Right cardiac atrium (tissue), 5 donors: ENCODE measurements around the gene TIAM2. TPM values are rescaled to one million over a fixed set of nuclear protein-coding genes. Genes with fewer than 3 reads are reported as not detected.

Source experiments
- ATAC-seq, 2 donors: fragments of 200-7000 bp; cut with Tn5 transposase; one replicate each; pipeline versions ENCODE4 v1.8.0 to v1.9.1; 2020; ENCODE audit warnings: moderate library complexity in 2 of 2, mild to moderate bottlenecking in 1 of 2
- DNase-seq, 3 donors: peaks; one replicate each; pipeline ENCODE4 v3.0.0-alpha.2; 2020
- H3K27ac ChIP-seq: one replicate; pipeline ENCODE4 v1.5.1; 2013; ENCODE audit warnings: mild to moderate bottlenecking, low read length, control low read depth, moderate library complexity
- H3K27me3 ChIP-seq: one replicate; pipeline ENCODE4 v1.6.1; 2013; ENCODE audit not compliant: control insufficient read depth, insufficient read depth
- H3K4me1 ChIP-seq: one replicate; pipeline ENCODE4 v1.6.1; 2013; ENCODE audit warnings: low read length; ENCODE audit not compliant: control insufficient read depth, insufficient read depth
- H3K4me3 ChIP-seq: one replicate; pipeline ENCODE4 v1.5.1; 2013; ENCODE audit warnings: low read length, control low read depth
- H3K9me3 ChIP-seq: one replicate; pipeline ENCODE4 v1.6.1; 2013; ENCODE audit warnings: low read length; ENCODE audit not compliant: control insufficient read depth
- WGBS: extraction: QIAGEN DNeasy Blood & Tissue Kit; methylation state at CpG from one replicate; pipeline ENCODE4 v1.1.7; 2013; 5-methylcytosine and 5-hydroxymethylcytosine counted together
- intact Hi-C, 4 donors: fragments of 100-400 bp; cut with DNase I; formaldehyde crosslinking; loops; one replicate each; pipeline versions ENCODE4 v1.11.0 to v1.14.0; 2022 to 2023
- polyA plus RNA-seq: library from polyadenylated mRNA; stranded (reverse); fragments of 200-250 nt; gene quantifications from one replicate; pipeline ENCODE4 v1.2.3, GENCODE V29; 2013
- total RNA-seq, 4 donors: library from RNA; stranded (reverse); fragmentation: NEBNext Ultra II Directional; extraction: Animal tissue kit (Norgen Biotek cat#: 25700); gene quantifications; one replicate each; pipeline ENCODE4 v1.2.1, GENCODE V29; 2021
- donor health status: healthy with polysubstance abuse.
- donor health status: DM: no; HTN: yes; CAD: no.
- donor health status: DM: no; HTN: no; CAD: no.
- donor health status: DM: no; HTN: yes; CAD: no; lungs with severe emphysema.
- donor health status: DM: yes; HTN: yes; CAD: no.

Gene TIAM2
- total and polyA plus RNA-seq, 5 donors, result 6.6 to 13.9 (median 11.8) TPM

GRCh38 chr6:154993026-154993425, 2.1 kb upstream of the TIAM2 start:
- Histone ChIP-seq H3K27me3 (no peaks in the 10 kb centered on the region), H3K4me1 (no peaks in the 10 kb centered on the region), H3K9me3 (no peaks in the 10 kb centered on the region), H3K27ac (no peak overlapping the region), H3K4me3 (no peak overlapping the region)
- WGBS, result 89% methylated on average over 6 of the region's 6 CpGs
- ATAC-seq (no peak), DNase-seq (peak in 1 of 3 donors; percentile 15)
- intact Hi-C loops, result no loop called here

DNA sequence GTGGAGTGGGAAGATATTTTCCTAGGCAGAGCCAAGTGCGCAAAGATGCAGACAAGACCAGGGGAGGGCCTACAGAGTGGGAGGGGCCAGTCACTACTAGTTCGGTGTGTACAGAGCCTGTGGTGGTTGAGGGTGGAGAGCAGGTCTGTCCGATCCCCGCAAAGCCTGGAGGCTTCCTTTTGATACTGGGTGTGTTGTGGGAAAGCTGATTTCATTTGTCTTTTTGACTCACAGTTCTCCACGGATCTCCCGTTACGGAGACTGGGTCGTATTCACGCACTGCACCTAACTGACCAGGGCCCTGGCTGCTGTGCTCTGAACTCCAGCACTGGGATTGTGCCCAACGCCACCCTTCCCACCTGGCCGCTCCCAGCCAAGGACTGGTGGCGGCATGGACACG, 1.4 kb upstream of the TIAM2 start:
- Histone ChIP-seq H3K9me3 (no peaks in the 10 kb centered on the region), H3K4me3 (no peak overlapping the region), H3K4me1 (no peaks in the 10 kb centered on the region), H3K27me3 (no peaks in the 10 kb centered on the region), H3K27ac (no peak overlapping the region)
- intact Hi-C loops, result no loop called here
- ATAC-seq (peak in 1 of 2 donors; percentile 10), DNase-seq (no peak)
- WGBS, result 96% methylated on average over 13 of the region's 13 CpGs

DNA sequence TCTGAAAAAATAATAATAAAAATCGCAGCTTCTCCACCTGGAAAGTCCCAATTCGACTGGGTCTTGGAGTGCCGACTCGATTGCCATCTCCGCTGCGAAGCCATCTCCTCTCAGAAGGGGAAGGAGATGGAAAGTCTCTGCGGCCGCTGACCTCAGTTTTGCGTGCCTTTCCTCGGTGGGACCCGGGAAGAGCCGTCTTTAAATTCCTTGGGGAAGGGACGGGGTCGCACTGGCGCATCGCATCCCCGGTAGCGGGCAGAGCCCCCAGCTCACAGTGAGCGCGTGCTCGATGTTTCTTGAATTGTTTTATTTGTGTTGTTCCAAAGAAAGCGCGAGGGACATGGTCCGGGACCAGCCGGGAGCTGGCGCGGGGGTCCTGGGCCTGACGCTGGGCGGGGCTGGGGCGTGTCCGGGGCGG, 270 bp upstream of the TIAM2 start:
- H3K27me3 ChIP-seq, result no peaks in the 10 kb centered on the region
- WGBS, result 15% methylated on average over 32 of the region's 32 CpGs
- intact Hi-C loops, result no loop called here
- no peaks in the 10 kb centered on the region for H3K9me3 ChIP-seq
- DNase-seq (no peak), ATAC-seq (no peak)
- H3K4me3 ChIP-seq, result peak overlapping the region; percentile 32
- H3K27ac ChIP-seq, result no peak overlapping the region
- no peaks in the 10 kb centered on the region for H3K4me1 ChIP-seq

GRCh38 chr6:154996016-154996590, 988 bp downstream of the TIAM2 start:
- intact Hi-C loops, result no loop called here
- H3K27ac ChIP-seq, result no peak overlapping the region
- no peaks in the 10 kb centered on the region for H3K4me1 ChIP-seq
- DNase-seq (no peak), ATAC-seq (no peak)
- H3K27me3 ChIP-seq, result no peaks in the 10 kb centered on the region
- H3K4me3 ChIP-seq, result peak overlapping the region; percentile 32
- 14% methylated on average over 18 of the region's 18 CpGs for WGBS
- no peaks in the 10 kb centered on the region for H3K9me3 ChIP-seq

DNA sequence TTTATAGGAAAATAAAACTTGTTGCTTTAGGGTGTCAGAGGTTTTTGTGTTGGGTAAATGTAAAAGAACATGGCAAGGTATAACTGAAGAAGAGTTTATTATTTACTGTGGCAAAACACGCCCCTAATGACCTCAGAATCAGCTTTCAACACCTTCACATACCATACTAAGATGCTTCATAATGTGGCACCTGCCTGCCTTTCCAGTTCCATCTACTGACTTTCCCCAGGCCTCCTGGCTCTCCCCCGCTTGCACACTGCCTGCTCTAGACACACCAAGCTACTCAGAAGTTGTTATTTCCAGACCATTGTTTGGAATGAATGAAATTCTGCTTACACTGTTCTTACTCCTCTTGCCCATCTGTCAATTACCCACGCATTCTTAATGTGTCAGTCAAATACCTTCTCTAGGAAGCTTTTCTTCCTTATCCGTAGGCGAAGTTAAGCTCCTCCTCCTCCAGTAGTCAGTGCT, 1.8 kb downstream of the TIAM2 start:
- no peaks in the 10 kb centered on the region for H3K27me3 ChIP-seq
- WGBS, result 86% methylated on average over 5 of the region's 5 CpGs
- no peak for DNase-seq
- H3K4me1 ChIP-seq, result no peaks in the 10 kb centered on the region
- H3K4me3 ChIP-seq, result no peak overlapping the region
- H3K27ac ChIP-seq, result no peak overlapping the region
- intact Hi-C loops, result no loop called here
- H3K9me3 ChIP-seq, result no peaks in the 10 kb centered on the region
- ATAC-seq, result no peak

- H3K27ac ChIP-seq, result no peak overlapping the region
- H3K4me1 ChIP-seq, result no peaks in the 10 kb centered on the region
- no peak overlapping the region for H3K4me3 ChIP-seq
- intact Hi-C loops, result no loop called here
- H3K27me3 ChIP-seq, result no peaks in the 10 kb centered on the region
- no peak for DNase-seq
- WGBS, result 92% methylated on average over 2 of the region's 2 CpGs
- no peaks in the 10 kb centered on the region for H3K9me3 ChIP-seq
- no peak for ATAC-seq
Observed at GRCh38 chr6:154998855-154999254, 3.7 kb downstream of the TIAM2 start.

GRCh38 chr6:155001482-155001881, 6.4 kb downstream of the TIAM2 start:
- Histone ChIP-seq H3K4me1 (no peaks in the 10 kb centered on the region), H3K27me3 (no peaks in the 10 kb centered on the region), H3K9me3 (no peaks in the 10 kb centered on the region), H3K27ac (no peak overlapping the region), H3K4me3 (no peak overlapping the region)
- DNase-seq (no peak), ATAC-seq (no peak)
- intact Hi-C loops, result no loop called here
- 77% methylated on average over 5 of the region's 5 CpGs for WGBS

DNA sequence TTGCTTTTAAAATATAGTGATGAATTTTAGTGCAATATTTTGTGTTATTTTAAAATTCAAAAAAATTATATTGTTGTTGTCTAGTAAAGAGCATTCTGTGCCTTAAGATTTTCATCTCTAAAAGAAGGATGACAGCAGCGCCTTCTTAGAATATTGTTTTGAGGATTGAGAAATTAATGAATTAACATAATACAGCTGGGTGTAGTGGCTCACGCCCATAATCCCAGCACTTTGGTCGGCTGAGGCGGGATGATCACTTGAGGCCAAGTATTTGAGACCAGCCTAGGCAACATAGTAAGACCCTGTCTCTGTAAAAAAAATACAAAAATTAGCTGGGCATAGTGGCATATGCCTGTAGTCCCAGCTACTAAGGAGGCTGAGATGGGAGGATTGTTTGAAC, 6.8 kb downstream of the TIAM2 start:
- no peak for ATAC-seq
- Histone ChIP-seq H3K27me3 (no peaks in the 10 kb centered on the region), H3K27ac (no peak overlapping the region), H3K9me3 (no peaks in the 10 kb centered on the region), H3K4me1 (no peaks in the 10 kb centered on the region), H3K4me3 (no peak overlapping the region)
- intact Hi-C loops, result no loop called here
- DNase-seq, result no peak
- 76% methylated on average over 4 of the region's 4 CpGs for WGBS

DNA sequence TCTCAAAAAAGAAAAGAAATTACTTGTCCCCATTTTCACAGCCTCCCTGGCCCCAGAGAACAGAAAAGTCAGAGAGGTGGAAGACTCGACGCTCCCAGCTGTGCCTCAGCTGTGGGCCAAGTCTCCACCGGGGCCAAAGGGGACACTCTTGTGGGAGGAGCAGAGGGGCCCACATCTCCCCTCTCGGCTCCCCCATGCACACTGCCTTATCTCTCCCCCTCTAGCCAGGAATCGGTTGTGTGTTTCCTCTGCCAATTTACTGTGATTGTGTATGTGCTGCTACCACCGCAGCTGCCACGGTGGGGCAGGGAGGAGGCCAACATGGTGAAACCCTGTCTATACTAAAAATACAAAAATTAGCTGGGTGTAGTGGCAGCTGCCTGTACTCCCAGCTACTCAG, 8.4 kb downstream of the TIAM2 start:
- H3K4me1 ChIP-seq, result no peaks in the 10 kb centered on the region
- no peak overlapping the region for H3K4me3 ChIP-seq
- 58% methylated on average over 7 of the region's 7 CpGs for WGBS
- intact Hi-C loops, result no loop called here
- no peak overlapping the region for H3K27ac ChIP-seq
- H3K9me3 ChIP-seq, result no peaks in the 10 kb centered on the region
- no peaks in the 10 kb centered on the region for H3K27me3 ChIP-seq
- ATAC-seq (peak in 1 of 2 donors; percentile 14), DNase-seq (no peak)

DNA sequence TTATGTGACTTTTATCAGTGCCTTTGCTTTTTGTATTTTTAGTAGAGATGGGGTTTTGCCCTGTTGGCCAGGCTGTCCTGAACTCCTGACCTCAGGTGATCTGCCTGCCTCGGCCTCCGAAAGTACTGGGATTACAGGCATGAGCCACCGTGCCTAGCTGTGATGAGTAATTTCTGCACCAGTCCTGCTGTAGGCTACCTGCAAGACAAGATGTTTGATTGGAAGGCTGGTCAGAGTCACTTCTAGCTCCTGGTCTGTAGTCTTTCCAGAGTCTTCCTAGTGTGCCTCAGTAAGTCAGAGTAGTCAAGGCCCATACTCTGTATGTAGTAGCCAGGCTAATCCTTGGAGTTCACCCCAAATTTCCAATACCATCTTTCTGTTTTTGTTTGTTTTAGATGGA, 8.9 kb downstream of the TIAM2 start:
- intact Hi-C loops, result no loop called here
- Histone ChIP-seq H3K27me3 (no peaks in the 10 kb centered on the region), H3K4me1 (no peaks in the 10 kb centered on the region), H3K4me3 (no peak overlapping the region), H3K9me3 (no peaks in the 10 kb centered on the region), H3K27ac (no peak overlapping the region)
- WGBS, result 61% methylated on average over 3 of the region's 3 CpGs
- DNase-seq (no peak), ATAC-seq (no peak)

GRCh38 chr6:155004576-155005372, 9.7 kb downstream of the TIAM2 start:
- DNase-seq (no peak), ATAC-seq (peak in 1 of 2 donors; percentile 45)
- Histone ChIP-seq H3K4me3 (no peak overlapping the region), H3K27me3 (no peaks in the 10 kb centered on the region), H3K9me3 (no peaks in the 10 kb centered on the region), H3K27ac (no peak overlapping the region), H3K4me1 (no peaks in the 10 kb centered on the region)
- intact Hi-C loops, result no loop called here
- 96% methylated on average over 10 of the region's 10 CpGs for WGBS
